HT-29 (cell line): ENCODE results near the gene CPEB3. TPM values are rescaled to one million over a fixed set of nuclear protein-coding genes. Genes with fewer than 3 reads are reported as not detected.
"Not testable (repeated sequence)": the region's sequence is repeated elsewhere in the genome, so short reads cannot be mapped to it uniquely, and the experiment has no call there.

Source experiments
- DNase-seq: peaks from one replicate; pipeline ENCODE4 v3.0.0-alpha.2; 2015; ENCODE audit warnings: low spot score
- total RNA-seq: library from RNA; depleted of rRNA; stranded (reverse); fragments of >200 nt; shearing (Covaris generic); gene quantifications from 2 replicates; pipeline ENCODE4 v1.2.3, GENCODE V29; 2014; rRNA removed

CPEB3 gene
- 0.65 and 0.74 TPM in 2 replicates for total RNA-seq

GRCh38 chr10:92290837-92291615, at the start of gene CPEB3, which contains the start of gene MARCHF5:
Gene CPEB3 (minus strand): TSS chr10:92291078. CDS start chr10:92240350, 50,728 bp downstream.
Gene MARCHF5 (plus strand): TSS chr10:92291167. CDS start chr10:92291495, 328 bp downstream.
- peak; percentile 96 for DNase-seq

GRCh38 chr10:92329927-92330326, 39.0 kb upstream of the CPEB3 start:
- DNase-seq = not testable (repeated sequence)

GRCh38 chr10:92328993-92329392, 38.1 kb upstream of the CPEB3 start:
- DNase-seq = peak; percentile 7

DNA sequence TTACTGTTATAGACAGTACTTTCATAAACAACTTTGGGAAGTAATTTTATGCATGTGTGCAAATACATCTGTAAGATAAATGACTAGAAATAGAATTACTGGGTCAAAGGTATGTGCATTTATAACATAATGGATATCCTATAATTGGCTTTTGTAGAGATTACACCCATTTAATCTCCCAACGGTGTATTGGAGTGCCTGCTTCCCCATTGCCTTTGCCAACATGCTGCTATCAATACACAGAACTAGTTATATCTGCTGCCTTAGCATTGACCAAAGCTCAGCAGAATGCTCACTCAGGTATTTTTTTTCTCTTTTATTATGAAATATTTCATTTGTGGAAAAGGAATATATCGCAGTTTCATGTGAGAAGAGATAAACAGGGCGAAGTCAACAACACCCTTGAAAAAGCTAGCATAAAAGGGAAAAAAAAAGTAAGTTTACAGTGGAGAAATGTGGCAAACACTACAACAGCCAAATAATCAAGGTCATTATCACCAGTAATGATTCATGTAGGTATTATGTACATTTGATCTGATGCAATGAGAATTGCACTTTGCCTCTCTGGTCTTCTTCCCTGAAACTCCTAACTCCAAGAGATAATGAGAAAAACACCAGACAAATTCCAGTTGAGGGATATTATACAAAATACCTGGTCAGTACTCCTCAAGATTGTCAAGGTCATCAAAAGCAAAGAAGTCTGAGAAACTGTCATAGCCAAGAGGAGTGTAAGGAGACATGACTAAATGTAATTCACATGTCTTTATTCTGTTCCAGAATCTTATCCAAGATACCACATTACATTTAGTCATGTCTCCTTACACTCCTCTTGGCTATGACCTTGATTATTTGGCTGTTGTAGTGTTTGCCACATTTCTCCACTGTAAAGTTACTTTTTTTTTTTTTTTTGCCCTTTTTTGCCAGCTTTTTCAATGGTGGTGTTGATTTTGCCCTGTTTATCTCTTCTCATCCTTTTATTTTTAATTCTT, 36.9 kb upstream of the CPEB3 start:
- no peak for DNase-seq

DNA sequence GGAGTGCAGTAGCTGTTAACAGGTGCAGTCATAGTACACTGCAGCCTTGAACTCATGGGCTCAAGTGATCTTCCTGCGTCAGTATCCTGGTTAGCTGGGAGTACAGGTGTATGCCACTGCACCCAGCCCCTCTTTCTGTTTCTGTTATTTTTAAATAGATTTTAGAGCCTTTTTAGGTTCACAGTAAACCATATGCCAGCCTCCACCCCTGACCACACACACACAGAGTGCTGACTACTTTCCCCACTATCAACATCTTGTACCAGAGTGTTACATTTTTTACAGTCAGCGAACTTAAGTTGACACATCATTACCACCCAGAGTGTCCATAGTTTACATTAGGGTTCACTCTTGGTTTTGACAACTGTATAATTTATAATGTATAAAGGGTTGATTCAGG, 32.2 kb upstream of the CPEB3 start:
- DNase-seq = no peak

GRCh38 chr10:92316610-92317009, 25.7 kb upstream of the CPEB3 start:
- DNase-seq = no peak

DNA sequence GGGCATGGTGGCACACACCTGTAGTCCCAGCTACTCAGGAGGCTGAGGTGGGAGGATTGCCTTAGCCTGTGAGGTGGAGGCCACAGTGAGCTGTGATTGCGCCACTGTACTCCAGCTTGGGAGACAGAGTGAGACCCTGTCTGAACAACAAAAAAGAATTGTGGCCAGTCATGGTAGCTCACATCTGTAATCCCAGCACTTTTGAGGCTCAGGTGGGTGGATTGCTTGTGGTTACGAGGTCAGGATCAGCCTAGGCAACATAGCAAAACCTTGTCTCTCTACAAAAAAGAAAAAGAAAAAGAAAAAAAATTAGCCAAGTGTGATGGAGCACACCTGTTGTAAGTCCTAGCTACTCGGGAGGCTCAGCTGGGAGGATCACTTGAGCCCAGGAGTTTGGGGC, 22.9 kb upstream of the CPEB3 start:
- no peak for DNase-seq

DNA sequence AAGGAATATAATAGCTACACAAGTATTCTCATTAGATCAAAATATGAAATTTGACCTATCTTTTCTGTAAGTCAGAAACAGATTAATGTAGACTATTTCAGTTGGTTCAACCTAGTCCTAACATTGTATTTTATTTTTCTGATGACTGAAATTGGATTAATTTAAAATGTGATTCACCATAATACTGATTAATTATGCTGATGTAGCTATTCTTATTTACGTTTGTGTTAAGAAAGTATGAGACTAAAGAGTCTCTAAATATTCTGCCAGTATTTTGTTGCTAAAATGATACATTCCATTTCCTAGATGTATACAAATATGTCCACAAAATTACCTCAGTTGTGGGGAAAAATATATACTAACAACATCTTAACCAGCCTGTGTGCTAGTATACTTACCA, 18.4 kb upstream of the CPEB3 start:
- no peak for DNase-seq

DNA sequence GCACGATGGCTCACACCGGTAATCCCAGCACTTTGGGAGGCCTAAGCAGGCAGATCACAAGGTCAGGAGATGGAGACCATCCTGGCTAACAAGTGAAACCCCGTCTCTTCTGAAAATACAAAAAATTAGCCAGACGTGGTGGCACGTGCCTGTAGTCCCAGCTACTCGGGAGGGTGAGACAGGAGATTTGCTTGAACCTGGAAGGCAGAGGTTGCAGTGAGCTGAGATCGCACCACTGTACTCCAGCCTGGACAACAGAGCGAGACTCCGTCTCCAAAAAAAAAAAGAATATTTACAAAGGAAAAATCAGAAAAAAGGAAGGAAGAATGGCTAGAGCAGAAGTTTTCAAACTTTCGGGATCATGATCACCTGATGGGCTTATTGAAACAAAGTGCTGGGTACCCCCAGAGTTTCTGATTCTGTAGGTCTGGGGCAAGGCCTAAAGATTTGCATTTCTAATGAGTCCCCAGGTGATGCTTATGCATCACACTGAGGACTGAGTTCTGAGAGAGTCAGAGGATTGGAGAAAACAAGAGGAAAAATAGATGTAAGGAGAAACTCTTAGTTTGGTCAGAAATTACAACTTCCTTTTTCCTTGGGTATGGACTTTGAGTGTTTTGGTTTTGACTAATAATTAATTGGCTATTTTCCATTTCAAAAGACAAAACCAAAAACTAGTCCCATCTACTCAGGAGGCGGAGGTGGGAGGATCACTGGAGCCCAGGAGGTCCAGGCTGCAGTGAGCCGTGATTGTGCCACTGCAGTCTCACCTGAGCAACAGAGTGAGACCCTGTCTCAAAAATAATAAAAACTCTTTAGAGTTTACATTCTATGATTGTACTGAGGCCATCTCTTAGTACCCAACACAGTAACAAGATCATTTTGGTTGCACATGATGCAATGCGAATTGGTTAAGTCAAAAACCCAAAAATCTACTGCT, 14.5 kb upstream of the CPEB3 start:
- DNase-seq = no peak

DNA sequence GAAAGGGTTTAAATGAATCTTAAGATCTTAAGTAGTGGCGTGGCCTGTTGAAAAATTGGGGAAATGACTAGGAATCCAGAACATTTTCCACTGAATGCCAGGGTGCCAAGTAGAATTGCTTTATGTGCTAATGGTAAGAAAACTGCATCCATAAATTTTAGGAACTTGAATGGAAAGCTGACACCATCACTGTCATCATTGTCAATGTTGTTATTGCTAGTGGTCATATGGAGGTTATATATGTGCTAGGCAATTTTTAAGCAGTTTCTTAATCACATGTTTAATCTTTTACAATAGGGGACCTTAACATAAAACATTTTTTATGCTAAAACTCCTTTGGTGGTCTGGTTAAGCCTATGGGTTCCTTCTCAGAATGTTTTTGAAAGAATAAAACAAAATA, 13.2 kb upstream of the CPEB3 start:
- no peak for DNase-seq

GRCh38 chr10:92303096-92303495, 12.2 kb upstream of the CPEB3 start:
- DNase-seq = no peak

- no peak for DNase-seq
Measured at GRCh38 chr10:92298487-92298886, 7.6 kb upstream of the CPEB3 start.

- DNase-seq = peak; percentile 67
Measured at GRCh38 chr10:92291921-92292845, 1.3 kb upstream of the CPEB3 start.

DNA sequence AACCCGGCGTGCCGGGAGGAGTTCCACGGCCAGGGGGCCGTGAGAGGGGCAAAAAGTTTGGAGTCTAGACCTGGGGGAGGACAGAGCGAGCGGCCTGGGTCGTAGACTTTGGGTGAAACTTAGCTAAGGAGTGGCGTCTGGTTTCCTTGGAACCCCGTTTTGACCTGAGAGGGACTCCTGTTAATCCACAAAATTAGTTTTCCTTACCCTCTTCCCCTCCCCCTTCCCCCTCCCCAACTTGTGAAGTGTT, 663 bp upstream of the CPEB3 start:
- no peak for DNase-seq

GRCh38 chr10:92290076-92290836, 622 bp downstream of the CPEB3 start:
- DNase-seq = peak; percentile 66

- DNase-seq = no peak
Measured at GRCh38 chr10:92284112-92284704, 6.7 kb downstream of the CPEB3 start.

- no peak for DNase-seq
Measured at GRCh38 chr10:92278996-92279696, 11.7 kb downstream of the CPEB3 start.

GRCh38 chr10:92274071-92274470, 16.8 kb downstream of the CPEB3 start:
- DNase-seq = no peak

- no peak for DNase-seq
Measured at GRCh38 chr10:92268748-92269147, 22.1 kb downstream of the CPEB3 start.
